GM04503 (cell line): ENCODE measurements around the gene NACAD.

Source experiments
- DNase-seq: peaks from one replicate; pipeline ENCODE4 v3.0.0-alpha.2; 2012; ENCODE audit warnings: low read depth

NACAD gene, protein sequence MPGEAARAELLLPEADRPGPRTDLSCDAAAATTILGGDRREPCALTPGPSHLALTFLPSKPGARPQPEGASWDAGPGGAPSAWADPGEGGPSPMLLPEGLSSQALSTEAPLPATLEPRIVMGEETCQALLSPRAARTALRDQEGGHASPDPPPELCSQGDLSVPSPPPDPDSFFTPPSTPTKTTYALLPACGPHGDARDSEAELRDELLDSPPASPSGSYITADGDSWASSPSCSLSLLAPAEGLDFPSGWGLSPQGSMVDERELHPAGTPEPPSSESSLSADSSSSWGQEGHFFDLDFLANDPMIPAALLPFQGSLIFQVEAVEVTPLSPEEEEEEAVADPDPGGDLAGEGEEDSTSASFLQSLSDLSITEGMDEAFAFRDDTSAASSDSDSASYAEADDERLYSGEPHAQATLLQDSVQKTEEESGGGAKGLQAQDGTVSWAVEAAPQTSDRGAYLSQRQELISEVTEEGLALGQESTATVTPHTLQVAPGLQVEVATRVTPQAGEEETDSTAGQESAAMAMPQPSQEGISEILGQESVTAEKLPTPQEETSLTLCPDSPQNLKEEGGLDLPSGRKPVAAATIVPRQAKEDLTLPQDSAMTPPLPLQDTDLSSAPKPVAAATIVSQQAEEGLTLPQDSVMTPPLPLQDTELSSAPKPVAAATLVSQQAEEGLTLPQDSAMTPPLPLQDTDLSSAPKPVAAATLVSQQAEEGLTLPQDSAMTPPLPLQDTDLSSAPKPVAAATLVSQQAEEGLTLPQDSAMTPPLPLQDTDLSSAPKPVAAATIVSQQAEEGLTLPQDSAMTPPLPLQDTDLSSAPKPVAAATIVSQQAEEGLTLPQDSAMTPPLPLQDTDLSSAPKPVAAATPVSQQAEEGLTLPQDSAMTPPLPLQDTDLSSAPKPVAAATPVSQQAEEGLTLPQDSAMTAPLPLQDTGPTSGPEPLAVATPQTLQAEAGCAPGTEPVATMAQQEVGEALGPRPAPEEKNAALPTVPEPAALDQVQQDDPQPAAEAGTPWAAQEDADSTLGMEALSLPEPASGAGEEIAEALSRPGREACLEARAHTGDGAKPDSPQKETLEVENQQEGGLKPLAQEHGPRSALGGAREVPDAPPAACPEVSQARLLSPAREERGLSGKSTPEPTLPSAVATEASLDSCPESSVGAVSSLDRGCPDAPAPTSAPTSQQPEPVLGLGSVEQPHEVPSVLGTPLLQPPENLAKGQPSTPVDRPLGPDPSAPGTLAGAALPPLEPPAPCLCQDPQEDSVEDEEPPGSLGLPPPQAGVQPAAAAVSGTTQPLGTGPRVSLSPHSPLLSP (N-terminal part only)

GRCh38 chr7:45088821-45089340, at the start of gene NACAD:
NACAD (minus strand) TSS chr7:45088969; CDS start chr7:45088894, 75 bp downstream.
- DNase-seq: no peak

DNA sequence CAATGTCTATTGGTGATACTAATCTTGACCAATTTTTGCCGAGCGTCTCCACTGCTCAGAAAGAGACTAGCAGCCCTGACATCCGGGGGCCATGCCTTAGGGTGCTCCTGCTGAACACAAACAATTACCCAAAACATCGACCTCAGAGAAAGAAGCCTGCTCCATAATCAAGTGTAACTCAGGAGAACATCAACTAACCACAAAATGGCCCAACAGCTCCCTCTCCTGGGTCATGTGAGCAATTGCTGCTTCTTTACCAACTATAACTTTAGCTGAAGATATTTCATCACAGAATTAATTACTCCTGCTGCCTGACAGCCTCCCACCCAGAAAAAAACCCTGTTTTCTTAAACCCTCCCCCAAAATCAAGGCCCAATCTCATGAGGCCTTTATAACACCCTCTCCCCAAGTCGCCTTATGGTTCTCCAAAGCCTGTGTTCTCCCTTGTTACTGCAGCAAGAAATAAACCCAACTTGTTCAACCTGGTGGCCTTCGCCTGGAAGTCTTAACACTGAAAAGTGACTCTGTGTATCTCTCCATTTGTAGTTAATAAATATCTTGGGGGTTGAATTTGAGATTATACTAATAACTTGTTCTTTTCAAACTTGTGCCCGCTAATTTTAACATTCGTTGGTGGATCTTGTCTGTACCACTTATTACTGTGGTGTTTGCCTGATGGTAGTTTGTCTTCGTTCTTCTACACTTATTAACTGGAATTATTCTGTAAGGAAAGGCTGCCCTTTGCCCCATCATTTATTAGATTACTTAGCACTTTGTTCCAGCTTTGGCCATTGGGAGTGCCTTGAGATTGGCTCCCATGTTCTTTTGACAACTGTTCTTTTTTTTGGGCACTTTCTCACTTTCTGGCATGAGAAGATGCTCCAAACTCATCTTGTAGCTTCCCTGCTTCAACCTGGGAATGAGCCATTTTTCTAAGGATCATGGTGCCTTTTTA, 47.6 kb upstream of the NACAD start:
- DNase-seq: no peak

DNA sequence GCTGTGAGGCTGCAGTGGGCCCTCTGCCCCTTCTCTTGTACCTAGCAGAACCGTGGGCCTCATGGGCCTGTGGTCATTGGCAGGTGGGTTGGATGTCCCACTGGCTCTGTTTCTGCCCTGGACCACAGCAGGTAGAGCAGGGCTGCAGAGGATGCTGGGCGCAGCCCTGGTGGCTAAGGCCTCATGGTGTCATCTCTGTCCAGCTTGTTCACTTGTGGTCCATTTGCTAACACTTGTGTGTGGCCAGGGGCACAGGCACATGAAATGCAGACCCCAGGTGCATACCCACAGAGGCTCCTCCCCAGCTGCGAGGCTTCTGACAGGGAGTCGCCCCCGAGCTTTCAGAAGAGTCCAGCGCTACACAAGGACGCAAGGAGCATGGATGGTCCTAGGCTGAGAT, 45.1 kb upstream of the NACAD start:
- DNase-seq: no peak

- no peak for DNase-seq
Measured at GRCh38 chr7:45133352-45133751, 44.6 kb upstream of the NACAD start.

GRCh38 chr7:45132708-45133320, 44.0 kb upstream of the NACAD start:
- DNase-seq: no peak

DNA sequence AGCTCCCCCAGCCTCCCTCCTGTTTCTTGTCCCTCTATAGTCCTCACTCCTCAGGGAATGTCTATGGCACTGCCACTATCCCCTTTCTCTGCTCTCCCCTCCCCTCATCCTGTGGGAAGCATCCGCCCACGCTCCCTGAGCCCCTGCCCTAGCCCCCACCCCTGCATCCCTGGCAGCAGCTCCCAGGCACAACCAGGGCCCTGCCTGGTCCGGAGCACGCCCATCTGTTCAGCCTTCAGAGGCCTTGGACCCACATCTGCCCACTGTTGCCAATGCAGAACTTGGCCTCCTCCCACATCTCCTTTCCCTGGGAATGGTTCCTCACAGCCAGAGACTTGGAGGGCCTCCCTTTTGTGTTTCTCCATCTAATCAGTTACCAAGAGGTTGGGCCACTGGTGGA, 43.1 kb upstream of the NACAD start:
- DNase-seq: no peak

DNA sequence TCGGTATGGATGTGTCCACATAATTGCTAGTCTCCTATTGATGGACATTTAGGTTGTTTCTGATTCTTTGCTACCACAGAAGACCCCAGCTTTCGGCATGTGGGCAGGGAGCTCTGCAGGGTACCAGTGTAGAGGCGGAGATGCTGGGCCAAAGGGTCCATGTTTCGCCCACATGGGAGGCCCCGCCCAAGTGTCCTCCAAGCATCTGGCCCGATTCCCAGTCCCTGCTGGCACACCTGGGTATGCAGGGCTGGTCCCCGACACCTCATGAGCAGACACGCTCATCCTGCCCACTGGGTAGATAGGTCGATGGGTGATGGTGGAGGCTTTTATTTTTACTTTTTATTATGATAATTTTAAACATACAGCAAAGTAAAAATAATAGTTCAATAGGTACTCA, 42.1 kb upstream of the NACAD start:
- DNase-seq: no peak

GRCh38 chr7:45129906-45130305, 41.1 kb upstream of the NACAD start:
- DNase-seq: no peak

- no peak for DNase-seq
Measured at GRCh38 chr7:45129181-45129800, 40.5 kb upstream of the NACAD start.

DNA sequence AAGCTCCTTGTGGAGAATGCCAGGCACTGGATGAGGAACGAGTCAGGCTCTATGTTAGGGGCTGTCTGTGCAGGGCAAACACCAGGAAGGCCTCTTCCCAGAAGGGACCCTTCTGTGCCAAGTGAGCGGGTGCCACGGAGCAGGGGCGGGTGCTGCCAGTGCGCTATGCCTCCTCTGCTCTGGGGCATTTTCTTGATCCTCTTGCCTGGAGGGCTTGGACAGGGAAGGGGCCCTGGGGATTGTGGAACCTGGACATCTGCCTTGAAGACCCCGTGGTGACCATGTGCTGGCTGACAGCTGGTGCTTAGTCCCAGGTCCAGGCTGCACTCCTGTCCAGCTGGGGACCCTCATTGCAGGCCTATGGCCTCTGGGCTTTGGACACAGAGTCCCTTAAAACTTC, 38.2 kb upstream of the NACAD start:
- DNase-seq: no peak

DNA sequence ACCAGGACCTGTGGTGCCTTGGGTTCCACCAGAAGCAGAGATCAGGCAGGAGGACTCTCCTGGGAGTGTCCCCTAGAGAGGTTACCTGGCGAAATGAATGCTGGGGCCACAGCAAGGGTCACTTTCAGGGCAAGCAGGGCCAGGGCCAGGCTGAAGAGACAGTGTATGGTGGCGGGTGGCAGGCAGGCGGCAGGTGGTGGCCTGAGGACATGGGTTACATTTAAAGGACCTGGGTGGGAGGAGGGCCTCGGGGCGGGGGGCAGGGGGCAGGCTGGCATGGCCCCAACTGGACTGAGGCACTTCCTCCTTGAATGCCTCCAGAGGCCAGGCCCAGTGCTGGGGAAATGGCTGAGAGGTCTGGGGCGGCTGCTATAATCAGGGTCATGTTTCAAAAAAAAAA, 37.4 kb upstream of the NACAD start:
- no peak for DNase-seq

- no peak for DNase-seq
Measured at GRCh38 chr7:45125193-45125904, 36.6 kb upstream of the NACAD start.

GRCh38 chr7:45123913-45124710, 35.3 kb upstream of the NACAD start:
- DNase-seq: no peak

DNA sequence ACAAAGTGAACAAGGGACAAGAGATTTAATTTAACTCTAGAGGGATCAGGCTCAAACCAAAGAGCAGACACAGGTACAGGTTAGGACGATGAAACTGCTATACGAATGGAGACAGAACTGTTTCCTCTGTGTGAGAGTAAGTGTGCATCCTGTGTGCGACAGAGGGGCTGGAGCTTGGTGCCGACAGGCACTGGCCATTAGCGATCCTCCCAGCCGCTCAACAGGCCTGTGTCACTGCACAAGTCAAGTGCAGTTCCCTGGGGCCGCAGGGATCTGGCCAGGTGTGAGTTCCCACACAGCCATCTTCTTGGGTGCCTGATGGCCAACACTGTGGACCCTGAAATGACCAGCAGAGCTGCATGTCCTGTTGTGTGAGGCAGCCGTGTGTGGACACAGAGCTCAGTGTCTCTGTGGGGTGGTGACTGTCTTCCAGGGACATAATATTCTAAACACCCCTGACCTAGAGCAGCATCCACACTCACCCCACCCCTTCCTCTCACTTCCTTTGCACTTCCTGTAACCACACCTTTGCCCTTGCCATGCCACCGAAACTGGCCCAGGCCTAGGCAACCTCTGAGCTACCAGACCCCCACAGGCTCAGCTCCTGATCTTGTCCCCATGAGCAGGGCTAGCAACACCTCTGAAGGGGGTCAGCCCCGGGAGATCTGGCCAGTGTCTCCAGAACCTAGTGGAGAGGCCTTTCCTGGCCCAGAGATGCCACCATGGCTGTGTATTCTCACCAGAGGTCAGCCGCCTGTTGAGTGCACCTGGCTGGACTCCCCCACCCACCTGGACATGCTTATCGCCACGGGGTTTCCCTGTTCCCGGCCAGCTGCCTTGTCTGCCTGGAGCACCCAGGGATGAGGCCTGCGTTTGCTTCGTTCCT, 34.4 kb upstream of the NACAD start:
- DNase-seq: no peak

- no peak for DNase-seq
Measured at GRCh38 chr7:45119550-45119949, 30.8 kb upstream of the NACAD start.

DNA sequence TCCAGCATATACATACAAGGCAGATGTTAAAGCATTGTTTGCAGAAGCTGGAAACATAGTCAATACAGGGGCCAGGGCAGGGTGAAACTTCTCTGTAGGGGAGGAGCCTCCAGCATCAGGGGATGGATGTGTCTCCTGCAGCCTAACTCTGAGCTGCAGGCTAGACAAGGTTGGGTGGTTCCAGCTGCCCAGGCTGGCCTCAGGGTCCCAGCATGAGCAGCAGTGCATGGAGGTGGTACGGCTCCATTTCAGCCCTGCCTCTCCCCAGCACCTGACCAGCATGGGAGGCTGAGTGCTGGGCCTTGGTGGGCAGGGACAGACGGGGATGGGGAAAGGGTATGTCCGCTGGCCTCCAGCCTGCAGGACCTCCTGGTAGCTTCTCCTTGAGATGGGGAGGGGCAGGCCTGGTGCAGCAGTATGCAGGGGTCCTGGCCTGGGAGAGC, 30.1 kb upstream of the NACAD start:
- no peak for DNase-seq

DNA sequence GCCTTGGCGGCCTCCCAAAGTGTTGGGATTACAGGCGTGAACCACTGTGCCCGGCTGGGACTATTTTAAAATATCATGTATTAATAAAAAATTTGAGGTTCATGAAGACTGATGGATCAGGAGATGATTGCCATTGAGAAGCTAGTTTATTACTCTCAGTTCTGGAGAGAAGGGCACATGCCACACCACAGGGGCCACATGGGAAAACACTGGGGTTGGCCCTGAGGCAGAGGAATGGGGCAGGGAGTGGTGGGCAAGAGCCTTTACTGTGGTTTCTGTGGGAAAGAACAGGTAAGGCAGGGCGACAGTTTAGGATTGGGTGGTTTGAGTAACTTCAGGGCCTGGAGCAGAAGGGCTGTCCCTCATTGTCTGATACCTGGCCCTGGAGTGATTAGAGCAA, 29.5 kb upstream of the NACAD start:
- DNase-seq: no peak
